Midbrain (tissue), 1 donor: ENCODE data around the gene CCDC69.
"Not testable (repeated sequence)": the region's sequence is repeated elsewhere in the genome, so short reads cannot be mapped to it uniquely, and the experiment has no call there.

Source experiments
- DNase-seq: peaks from one replicate; lab custom pipeline; 2025; lab: John Stamatoyannopoulos, UW

Gene CCDC69

DNA sequence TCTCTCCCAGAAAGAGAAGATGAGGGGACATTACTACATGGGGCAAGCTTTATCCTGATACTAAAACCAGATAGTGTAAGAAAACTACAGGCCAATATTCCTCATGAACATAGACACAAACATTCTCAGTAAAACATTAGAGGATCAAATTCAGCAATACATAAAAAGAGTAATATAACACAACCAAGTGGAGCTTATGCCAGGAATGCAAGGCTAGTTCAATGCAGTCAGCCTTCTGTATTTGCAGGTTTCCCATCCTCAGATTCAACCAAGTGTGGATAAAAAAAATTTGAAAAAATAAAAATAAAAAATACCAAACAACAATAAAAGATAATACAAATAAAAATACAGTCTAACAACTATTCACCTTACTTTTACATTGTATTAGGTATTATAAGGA lies 31.3 kb downstream of the CCDC69 start:
- no peak for DNase-seq

DNA sequence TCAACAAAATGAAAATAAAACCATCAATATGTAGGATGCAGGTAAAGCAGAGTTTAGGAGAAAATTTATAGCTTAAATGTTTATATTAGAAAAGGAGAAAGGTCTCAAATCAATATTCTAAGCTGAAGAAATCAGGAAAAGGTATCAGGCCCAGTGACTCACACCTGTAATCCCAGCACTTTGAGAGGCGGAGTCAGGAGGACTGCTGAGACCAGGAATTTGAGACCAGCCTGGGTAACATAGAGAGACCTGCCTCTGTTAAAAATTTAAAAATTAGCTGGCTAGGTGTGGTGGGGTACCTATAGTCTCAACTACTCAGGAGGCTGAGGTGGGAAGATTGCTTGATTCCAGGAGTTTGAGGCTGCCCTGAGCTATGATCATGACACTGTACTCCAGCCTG lies 32.2 kb downstream of the CCDC69 start:
- no peak for DNase-seq

DNA sequence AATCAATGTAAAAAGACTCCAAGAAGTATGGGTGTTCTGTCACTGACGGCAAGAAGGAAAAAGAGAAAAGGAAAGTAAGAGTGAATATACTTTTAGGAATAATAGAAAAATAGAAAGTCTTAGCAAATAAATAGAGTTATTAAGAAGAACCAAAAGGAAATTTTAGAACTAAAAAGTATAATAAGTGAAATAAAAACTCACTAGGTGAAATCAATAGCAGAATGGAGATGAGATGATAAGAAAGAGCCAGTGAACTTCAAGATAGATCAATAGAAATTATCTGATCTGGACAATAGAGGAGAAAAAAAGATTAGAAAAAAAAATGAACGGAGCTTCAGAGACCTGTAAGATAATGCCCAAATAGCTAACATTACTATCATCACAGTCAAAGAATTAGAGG lies 34.7 kb downstream of the CCDC69 start:
- DNase-seq: no peak

DNA sequence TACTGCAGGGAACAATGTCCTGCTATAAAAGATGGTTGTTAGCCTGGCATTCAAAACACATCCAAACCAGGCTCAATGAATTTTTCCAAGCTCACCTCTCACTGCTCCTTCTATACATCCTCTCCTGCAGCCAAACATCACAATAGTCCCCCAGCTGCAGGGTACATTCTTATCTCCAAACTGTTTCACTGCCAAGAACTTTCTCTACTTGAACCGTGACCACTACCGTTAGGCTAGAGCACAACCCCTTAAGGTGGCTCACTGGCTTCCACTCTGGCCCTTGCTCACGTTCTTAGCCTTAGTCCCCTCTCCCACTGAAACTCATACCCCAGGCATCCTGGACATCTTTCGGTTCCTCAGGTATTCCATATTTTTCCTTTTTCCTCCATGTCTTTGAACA lies 37.4 kb downstream of the CCDC69 start:
- DNase-seq: no peak

DNA sequence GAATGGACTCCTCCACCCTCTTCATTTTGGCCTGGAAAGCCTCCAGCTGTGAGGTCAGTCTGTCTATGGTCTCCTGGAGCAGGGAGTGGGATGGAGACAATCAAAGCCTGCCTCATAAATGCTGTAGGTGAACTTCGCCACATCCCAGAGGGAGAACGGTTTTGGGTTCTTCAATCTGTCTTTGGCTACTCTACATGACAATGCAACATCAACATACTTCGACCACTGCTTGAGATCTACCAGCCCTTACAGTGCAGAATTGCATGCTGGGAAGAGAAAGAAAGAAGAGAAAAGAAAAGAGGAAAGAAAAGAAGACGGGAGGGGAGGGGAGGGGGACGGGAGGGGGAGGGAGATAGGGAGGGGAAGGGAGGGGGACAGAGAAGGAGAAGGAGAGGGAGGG lies 37.8 kb downstream of the CCDC69 start:
- DNase-seq: no peak

DNA sequence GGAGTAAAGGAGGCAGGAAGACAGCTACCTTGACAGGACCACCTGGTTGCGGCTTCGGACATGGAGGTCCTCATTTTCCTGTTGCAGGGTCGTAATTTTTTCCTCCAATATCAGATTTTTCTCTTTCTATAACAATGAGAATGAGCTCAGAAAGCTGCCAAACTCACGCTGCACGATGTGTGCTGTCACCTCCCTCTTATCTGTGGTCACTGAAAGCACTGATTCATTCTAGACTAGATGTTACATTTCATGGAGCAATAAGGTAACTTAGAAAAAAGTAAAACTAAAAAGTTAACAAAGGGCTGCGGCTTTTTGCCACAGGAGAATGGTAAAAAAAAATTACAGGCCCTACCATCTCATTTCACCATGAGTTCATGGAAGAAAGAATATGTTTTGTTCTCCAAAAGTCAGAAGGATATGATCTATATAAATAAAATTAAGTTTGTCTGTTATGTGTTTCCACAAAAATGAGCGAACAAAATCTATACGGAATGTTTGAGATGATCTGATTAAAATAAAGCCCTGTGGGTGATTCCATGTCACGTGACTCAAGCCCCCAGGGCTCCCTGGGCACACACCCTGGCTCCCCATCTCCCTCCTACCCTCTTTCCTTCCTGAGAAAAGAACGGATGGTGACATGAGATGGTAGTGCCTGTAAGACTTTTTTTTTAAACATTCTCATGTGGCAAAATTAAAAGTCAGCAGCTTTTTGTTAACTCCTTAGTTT lies 39.4 kb downstream of the CCDC69 start:
- DNase-seq: no peak

DNA sequence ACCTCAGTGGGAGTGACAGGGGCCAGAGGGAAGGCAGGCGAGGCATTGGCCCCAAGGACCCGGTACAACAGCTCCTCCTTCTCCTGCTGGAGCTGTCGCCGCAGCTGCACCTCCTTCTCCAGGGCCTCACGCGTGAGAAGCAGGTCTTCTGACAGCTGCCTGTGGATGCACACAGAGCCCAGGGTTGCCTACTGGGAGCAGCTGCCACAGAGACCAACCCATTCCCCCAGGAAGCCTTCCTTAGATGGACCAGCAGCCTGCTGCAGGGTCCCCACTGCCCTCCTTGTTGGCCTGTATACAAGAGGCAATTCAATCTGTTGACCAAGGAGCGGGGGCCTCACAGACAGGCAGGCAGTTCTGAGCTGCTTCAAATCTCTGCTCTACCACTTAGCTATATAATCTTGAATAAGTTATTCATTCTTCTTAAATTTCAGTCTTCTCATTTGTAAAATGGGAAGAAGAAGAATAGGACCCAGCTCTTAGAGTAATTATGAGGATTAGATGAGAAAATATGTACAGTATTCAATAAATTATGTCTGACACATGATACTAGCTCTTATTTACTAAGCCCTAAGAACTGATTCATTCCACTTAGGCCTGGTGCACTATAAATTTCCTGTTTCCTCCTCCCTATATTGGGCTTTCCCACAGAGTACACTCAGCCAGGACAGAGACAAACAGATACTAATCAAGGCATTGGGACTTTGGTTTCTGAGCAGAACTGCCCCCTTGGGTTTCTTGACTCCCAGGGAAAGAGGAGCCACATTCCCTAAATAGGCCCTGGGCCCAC lies 40.2 kb downstream of the CCDC69 start:
- no peak for DNase-seq

DNA sequence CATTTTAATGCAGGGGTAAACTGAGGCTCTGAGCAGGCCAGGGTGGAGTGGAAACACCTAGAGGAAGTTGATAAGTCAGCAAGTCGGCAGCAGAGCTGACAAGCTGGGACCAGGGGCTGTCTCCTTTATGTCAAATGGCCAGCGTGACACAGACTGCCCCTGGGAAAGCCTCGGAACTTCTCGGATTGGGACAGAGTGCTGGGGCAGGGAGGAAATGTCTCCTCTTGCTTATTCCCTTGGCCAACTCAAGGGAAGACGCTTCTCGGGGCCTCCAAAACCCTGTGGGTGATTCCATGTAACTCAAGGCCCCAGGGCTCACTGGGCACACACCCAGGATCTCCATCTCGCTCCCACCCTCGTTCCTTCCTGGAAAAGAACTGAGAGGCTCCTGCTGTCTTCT lies 40.9 kb downstream of the CCDC69 start:
- DNase-seq: no peak

DNA sequence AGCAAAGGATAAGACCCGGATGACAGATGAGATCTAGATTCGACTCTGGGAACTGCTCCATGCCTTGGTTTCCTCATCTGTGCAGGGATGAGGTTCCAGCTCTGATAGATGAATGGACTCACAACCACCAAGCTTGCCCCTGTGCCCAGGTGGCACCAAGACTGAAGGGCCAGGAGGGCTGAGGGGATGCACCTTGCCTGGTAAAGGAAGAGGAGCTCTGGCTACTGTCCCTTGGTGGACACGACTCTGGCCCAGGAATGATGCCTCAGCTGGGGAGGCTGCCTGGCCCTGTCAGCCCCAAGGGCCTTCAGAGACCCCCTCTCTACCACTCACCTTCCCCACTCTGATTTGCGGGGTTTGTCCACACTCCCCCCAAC lies 41.4 kb downstream of the CCDC69 start:
- DNase-seq: no peak

DNA sequence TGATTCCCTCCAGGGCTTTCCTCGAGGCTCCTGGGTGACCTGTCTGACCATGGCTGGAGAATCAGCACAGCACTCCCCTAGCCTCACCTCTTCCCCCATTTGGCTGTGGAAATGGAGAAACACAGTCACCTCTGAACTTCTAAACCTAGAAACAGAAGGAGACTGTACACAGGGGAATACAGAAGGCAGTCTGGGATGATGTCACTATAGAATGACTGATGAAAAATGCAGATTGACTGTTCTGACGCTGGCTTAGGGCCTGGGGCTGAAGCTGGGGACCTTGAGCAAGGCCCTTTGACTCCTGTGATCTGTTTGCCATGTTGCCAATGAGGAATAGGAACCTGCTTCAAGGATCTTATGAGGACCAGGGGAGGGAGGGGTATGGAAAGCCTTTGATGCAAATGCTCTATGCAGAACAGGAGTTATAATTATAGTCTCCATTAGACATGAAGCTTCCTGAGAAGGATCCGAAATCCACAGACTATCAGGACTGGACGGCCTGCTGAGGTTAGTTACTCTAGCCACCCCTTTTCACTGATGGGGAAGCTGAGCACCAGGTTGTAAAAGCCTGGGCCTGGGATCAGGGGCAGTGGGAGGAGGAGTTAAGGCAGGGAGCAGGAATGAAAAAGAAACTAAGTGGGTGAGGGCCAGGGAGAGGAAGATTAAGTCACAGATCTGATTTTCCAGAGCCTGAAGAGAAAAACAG lies 41.9 kb downstream of the CCDC69 start:
- DNase-seq: no peak

DNA sequence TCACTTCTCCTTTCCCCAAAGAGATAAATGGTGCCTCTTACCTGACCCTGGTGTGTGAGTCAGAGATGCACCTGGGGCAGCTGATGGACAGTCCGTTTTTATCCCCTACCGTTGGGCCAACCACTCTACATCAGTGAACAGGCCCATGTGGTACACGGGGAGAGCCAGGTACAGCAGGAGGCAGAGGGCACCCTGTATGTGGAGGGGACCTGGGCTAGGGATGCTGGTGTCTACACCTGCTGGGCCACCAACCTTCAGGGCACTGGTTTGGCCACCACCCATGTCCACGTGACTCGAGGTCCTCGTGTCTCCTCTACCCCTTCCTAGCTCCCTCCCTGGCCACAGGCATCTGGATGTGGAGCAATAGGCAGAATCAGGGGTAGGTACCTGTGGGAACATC lies 43.6 kb downstream of the CCDC69 start:
- no peak for DNase-seq

DNA sequence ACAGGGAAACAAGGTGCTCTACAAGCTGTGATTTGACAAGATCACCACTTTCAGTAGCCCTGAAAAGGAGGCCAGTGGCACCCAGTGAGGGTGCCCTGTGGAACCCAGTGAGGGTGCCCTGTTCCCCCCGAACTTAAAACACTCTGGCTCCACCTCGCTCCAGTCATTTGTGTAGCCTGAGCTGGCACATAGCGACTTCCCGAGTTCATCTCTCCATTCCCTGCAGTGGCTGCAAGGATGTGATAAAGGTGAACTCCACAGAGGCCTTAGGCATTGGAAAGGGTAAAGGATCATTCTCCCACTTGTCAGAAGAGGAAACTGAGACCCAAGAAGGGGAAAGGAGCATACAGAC lies 44.4 kb downstream of the CCDC69 start:
- DNase-seq: no peak

DNA sequence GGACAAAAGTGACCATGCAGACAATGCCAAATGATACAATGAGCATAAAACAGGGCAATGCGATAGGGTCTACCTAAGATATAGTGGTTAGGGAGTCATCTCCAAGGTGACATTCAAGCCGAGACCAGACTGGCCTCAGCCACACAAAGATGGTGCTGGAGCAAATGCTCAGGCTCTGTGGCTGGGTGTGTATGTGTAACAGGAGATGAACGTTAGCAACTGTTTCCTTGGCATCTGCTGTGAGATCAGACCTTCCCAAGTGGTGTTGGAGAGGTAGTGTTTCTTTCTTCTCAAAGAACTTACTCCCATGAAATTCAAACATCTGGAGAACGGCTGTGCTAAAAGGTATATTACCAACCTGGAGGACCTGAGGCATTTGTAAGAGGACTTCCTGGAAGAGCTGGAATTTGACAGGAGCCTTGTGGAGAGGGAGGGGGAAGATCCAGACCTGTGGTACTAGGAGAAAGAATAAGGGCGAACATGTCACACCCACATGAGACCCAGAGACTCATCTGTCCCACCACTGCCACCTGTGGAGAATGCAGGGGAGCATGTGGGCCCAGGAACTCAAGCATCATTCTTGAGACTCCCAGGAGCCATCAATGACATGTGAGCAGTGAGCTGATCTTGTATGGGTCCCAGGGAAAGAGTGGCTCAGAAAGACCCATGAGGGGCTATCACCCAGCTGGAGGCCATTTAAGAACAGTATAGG lies 45.0 kb downstream of the CCDC69 start:
- no peak for DNase-seq

DNA sequence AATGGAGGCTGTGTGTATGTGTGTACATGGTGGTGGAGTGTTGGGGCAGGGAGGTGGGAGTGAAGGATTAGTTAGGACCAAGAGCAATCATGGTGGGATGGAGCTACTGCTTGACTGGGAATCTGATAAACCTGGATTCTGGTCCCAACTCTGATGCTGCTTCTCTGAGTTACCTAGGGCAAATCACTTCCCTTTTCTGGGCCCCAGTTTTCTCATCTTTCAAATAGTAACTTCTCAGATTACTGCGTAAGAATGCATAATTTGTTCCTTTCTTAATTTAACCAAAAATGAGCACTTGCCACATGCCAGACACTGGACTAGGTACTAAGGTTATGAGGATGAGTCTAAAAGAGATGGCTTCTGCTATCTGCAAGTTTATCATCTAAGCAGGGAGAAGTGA lies 45.5 kb downstream of the CCDC69 start:
- no peak for DNase-seq

DNA sequence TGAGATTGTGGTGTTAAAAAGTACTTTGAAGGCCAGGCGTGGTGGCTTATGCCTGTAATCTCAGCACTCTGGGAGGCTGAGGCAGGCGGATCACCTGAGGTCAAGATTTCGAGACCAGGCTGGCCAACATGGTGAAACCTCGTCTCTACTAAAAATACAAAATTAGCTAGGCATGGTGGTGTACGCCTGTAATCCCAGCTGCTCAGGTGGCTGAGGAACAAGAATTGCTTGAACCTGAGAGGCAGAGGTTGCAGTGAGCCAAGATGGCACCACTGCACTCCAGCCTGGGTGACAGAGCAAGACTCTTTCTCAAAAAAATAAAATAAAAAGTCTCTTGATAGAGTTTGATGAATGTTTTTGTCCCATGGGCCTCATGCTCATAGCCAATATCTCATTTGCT lies 47.6 kb downstream of the CCDC69 start:
- not testable (repeated sequence) for DNase-seq

DNA sequence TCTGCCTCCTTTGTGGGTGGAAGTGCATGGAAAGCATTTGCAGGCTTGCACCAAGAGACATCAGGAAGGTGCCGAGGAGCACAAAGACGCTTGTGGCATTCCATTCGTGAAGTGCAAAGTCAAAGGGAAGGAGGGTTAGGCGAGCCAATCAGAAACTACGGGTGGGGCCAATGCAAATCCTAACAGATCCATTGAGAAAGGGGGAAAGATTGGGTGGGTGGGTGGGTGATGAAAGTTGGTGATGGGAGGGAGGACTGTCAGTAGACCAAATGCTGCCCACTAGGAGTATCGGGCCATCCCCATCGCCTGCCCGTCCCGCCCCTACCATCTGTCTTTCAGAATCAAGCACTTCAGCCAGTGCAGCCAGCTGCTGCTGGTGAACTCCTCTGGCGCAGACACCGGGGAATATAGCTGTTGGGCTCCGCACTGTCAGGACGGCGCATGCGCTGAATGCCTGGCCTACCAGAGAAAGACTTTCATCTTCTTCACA lies 49.2 kb downstream of the CCDC69 start:
- DNase-seq: no peak

DNA sequence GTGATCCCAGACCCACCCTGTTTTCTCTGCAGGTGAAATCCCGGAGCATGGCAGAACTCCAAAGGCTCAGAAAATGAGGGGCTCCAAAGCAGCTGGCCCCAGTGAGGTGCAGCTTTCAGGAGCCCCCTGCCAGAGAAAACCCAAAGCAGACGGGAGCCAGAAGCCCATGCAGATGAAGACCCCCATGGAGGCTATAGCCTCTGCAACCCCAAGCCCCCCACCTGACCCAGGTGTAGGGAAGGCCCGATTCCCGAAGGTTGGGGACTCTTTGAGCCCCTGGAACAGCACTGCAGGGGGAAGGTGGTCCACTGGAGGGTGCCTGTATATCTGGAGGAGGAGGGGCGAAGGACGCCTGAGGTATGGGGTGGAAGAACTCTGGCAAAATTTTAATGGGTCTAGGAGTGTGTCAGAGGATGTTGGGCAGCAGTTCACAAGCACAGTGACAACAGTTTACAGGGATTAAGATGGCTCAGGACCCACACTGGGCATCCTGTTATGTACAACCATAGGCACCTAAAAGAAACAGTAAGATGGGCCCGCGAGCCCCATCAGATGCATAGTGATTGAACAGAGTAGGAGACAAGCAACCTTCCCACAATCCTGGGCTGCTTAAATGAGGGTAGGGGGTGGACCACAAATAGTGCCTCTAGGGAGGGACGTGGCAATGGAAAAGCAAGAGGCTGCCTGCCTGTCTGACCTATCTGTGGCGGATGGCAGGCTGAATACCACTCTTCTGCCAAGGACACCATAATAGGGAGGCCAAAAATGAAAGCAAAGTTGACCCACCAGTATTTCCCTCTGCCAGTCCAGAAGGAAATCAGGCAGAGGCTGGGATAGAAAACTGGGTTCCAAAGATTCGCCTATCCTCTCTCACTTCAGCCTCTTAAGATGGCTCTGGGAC lies 49.9 kb downstream of the CCDC69 start:
- no peak for DNase-seq

DNA sequence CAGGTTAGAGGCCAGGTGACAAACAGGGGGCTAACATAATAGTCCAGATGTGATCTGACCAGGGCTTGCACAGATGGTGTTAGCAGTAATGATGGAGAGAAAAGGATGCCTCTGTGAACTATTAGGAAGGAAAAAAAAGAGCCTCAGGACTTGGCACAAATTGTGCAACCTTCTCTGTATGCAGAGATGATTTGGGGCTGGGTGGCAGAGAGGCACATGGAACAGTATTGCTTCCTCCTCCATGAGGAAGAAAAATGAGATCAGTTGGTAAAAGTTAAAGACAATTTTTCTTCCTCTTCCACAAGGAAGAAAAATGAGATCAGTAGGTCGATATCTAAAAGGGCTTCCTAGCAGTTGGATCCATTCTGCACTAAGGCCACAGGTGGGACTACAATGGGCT lies 52.4 kb downstream of the CCDC69 start:
- DNase-seq: no peak

DNA sequence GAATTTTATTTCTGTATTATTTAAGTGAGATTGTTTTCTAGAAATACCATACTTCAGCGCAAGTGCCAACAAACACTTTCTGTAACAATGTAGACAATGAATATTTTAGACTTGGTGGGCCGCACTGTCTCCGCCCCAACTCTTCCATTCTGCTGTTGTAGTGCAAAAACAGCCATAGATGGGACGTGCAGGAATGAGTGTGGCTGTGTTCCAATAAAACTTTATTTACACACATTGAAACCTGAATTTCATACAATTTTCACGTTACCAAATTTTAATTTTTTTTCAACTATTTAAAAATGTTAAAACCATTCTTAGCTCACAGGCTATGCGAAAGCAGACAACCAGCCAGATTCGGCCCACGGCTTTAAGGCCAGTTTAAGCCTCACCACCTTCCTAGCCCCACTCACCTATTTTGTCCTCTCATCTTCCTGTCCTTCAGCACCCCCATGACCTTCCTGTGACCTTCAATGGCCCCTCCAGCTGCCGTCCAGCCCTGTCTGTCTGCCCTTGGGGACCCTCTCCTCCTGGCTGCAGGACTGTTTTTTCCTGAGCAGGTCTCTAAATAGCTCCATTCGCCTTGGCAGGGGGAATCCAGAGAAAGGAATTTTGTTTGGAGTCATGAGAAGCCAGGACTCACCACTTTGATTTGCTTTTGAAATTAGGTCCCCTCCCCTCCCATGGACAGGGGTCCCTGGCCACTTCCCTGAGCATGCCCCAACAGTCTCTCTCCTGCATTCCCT lies 55.1 kb downstream of the CCDC69 start:
- DNase-seq: no peak

DNA sequence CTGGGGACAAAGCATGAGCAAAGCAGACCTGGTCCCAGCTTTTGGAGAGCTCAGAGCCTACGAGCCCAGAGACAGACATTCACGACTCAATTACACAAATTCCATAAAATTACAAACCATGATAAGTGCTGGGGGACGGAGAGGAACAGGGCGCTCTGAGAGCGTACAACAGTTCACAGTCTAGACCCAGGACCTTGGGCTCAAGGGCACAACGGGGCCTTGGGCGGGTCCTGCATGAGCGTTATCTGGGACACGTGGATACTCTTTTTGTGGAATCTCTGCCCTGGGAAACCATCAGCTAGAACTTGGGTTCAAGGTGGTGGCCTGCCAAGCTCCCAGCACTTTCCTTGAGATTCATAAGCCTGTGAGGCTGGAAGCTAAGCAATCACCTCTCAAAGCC lies 56.9 kb downstream of the CCDC69 start:
- DNase-seq: no peak
